A549 treated with dexamethasone at 1 μM for 4 hours (cell line): ENCODE results near the gene CEP162. TPM values are rescaled to one million over a fixed set of nuclear protein-coding genes. Genes with fewer than 3 reads are reported as not detected.

Source experiments
- total RNA-seq: library from RNA; stranded (reverse); fragments of 200-300 nt; extraction: Qiagen RNA extraction; gene quantifications from 5 replicates; pipeline ENCODE4 v1.2.3, GENCODE V29; 2022

The CEP162 gene, protein sequence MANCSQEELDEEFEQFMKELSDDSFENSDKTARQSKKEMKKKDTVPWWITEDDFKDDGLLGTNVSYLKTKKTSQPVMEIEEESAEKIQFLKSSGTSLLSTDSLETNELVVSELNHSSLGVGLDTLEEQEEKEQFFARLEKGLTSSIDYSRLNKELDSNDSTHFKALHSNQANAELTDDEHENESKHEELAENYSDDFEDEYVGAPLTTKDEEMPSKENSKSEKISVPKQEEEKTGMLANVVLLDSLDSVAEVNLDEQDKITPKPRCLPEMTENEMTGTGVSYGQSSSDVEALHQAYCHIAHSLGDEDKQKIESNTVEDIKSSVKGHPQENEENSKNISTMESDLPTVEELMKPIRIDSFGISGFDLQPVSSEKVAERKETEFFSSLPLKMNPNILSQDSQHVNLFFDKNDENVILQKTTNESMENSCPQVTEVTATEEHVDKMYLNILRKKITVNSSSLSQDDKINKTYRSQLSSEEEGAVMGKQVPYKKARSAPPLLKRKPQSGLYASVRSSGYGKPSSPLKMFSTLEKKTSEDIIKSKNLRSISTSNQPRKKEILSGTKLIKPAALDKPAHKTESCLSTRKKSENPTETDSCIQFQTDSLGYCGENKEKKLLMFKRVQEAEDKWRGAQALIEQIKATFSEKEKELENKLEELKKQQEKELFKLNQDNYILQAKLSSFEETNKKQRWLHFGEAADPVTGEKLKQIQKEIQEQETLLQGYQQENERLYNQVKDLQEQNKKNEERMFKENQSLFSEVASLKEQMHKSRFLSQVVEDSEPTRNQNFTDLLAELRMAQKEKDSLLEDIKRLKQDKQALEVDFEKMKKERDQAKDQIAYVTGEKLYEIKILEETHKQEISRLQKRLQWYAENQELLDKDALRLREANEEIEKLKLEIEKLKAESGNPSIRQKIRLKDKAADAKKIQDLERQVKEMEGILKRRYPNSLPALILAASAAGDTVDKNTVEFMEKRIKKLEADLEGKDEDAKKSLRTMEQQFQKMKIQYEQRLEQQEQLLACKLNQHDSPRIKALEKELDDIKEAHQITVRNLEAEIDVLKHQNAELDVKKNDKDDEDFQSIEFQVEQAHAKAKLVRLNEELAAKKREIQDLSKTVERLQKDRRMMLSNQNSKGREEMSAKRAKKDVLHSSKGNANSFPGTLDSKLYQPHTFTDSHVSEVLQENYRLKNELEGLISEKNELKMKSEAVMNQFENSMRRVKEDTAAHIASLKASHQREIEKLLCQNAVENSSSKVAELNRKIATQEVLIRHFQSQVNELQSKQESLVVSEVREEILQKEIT (N-terminal part only)
- total RNA-seq = 1.4 to 2.4 TPM (median 1.7 TPM) in 5 replicates

DNA sequence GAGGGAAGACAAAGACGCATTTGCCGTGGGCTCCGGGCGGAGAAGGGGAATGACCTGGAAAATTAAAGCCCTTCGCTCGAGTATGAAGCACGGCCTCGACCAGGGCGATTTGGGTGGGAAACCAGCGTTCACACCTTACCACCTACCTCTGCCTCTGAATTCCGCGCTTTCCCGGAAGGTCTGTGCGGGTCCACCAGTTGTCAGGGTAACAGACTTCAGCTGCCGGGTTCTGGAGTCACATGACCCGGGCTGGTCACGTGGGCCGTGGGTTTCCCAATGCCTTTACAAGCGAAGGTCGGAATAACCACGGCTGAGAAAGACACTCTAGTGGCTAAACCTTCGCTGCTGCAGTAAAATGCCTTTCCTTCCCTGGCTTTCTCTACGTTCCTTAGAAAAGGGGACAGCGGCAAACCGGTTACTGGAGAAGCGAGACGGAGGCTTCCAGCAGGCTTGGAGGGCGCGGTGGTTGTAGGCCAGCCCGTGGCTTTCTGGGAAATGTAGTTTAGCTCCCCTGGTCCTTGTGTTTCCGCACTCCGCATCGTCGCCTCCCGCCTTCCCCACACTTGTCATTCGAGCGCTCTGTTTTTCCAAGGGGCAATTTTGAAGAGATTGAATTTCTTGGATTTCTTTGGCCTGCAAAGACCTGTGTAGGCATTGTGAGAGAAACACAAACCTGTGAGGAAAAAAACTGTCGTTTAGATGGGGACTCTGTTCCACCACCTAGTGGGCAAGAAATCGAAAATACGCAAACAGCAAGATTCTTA, at the start of gene CEP162:
Gene CEP162 (minus strand): TSS at position 210 of the 764 bp plus-strand sequence. CDS start 1,250 bp downstream, outside the sequence.

Other genes starting within 250 kb of the CEP162 start
- gene MRAP2, start 193.9 kb downstream of the CEP162 start, total RNA-seq = 1.0 to 1.9 TPM (median 1.5 TPM) in 5 replicates